MM.1S (cell line): ENCODE data around the gene FICD.

ENCODE experiments used
- CTCF ChIP-seq: fragments of 300-600 bp; sonication (generic); IDR thresholded peaks from 2 replicates; pipeline ENCODE4 v1.5.1; 2016; ENCODE audit warnings: antibody characterized with exemption, low read length, mixed read lengths
- EZH2phosphoT487 ChIP-seq: fragments of 300-600 bp; sonication (generic); IDR thresholded peaks from 2 replicates; pipeline ENCODE4 v1.6.1; 2018; ENCODE audit warnings: antibody characterized with exemption, low read length

- TF ChIP-seq CTCF (no peak), EZH2phosphoT487 (no peak)
These were observed 50.9 kb downstream of the FICD start for GRCh38 chr12:108565976-108566375.
